H9 (cell line): ENCODE measurements around the gene ARVCF. TPM values are rescaled to one million over a fixed set of nuclear protein-coding genes. Genes with fewer than 3 reads are reported as not detected.

Experiments
- DNase-seq: peaks from one replicate; pipeline ENCODE4 v3.0.0-alpha.2; 2017
- H2AFZ ChIP-seq: one replicate; pipeline ENCODE4 v1.6.1; 2013; ENCODE audit warnings: mild to moderate bottlenecking, low read length, control low read depth, moderate library complexity
- H2AK5ac ChIP-seq: 2 replicates; pipeline ENCODE4 v1.6.1; 2013; ENCODE audit warnings: low read length, control low read depth, mixed read lengths; ENCODE audit not compliant: insufficient read length
- H2BK120ac ChIP-seq: one replicate; pipeline ENCODE4 v1.6.1; 2013; ENCODE audit warnings: low read depth, mild to moderate bottlenecking, low read length, control low read depth, inconsistent platforms; ENCODE audit not compliant: poor library complexity, severe bottlenecking
- H2BK12ac ChIP-seq: 2 replicates; pipeline ENCODE4 v1.6.1; 2013; ENCODE audit warnings: low read length, control low read depth, mixed read lengths, low read depth; ENCODE audit not compliant: insufficient read length
- H2BK15ac ChIP-seq: 2 replicates; pipeline ENCODE4 v1.6.1; 2013; ENCODE audit warnings: low read depth, low read length, control low read depth
- H2BK20ac ChIP-seq: one replicate; pipeline ENCODE4 v1.6.1; 2013; ENCODE audit warnings: low read depth, mild to moderate bottlenecking, low read length, control low read depth, inconsistent platforms; ENCODE audit not compliant: poor library complexity, severe bottlenecking
- H2BK5ac ChIP-seq: 2 replicates; pipeline ENCODE4 v1.6.1; 2013; ENCODE audit warnings: low read length, control low read depth, mixed read lengths; ENCODE audit not compliant: insufficient read length
- H3K14ac ChIP-seq: 2 replicates; pipeline ENCODE4 v1.6.1; 2013; ENCODE audit warnings: low read length, control low read depth; ENCODE audit not compliant: insufficient read depth
- H3K18ac ChIP-seq: 2 replicates; pipeline ENCODE4 v1.6.1; 2013; ENCODE audit warnings: low read depth, mild to moderate bottlenecking, mixed read lengths, low read length, control low read depth; ENCODE audit not compliant: insufficient read length
- H3K23ac ChIP-seq: 2 replicates; pipeline ENCODE4 v1.6.1; 2013; ENCODE audit warnings: low read length, control low read depth, mixed read lengths, low read depth; ENCODE audit not compliant: insufficient read length
- H3K23me2 ChIP-seq: 2 replicates; pipeline ENCODE4 v1.6.1; 2013; ENCODE audit warnings: low read depth, mild to moderate bottlenecking, mixed read lengths, low read length, control low read depth; ENCODE audit not compliant: insufficient read length, poor library complexity, severe bottlenecking
- H3K27ac ChIP-seq: 2 replicates; pipeline ENCODE4 v1.5.1; 2013; ENCODE audit warnings: low read length, control low read depth, mixed read lengths, low read depth; ENCODE audit not compliant: insufficient read length
- H3K27me3 ChIP-seq: 2 replicates; pipeline ENCODE4 v1.6.1; 2013; ENCODE audit warnings: low read length, control low read depth, inconsistent platforms; ENCODE audit not compliant: insufficient read depth
- H3K4ac ChIP-seq: 2 replicates; pipeline ENCODE4 v1.6.1; 2013; ENCODE audit warnings: low read depth, mild to moderate bottlenecking, control low read depth, inconsistent platforms, low read length, moderate library complexity
- H3K4me1 ChIP-seq: 2 replicates; pipeline ENCODE4 v1.6.1; 2013; ENCODE audit warnings: low read length, control low read depth, inconsistent platforms; ENCODE audit not compliant: insufficient read depth
- H3K4me2 ChIP-seq: 2 replicates; pipeline ENCODE4 v1.6.1; 2013; ENCODE audit warnings: low read length, control low read depth, mixed read lengths; ENCODE audit not compliant: insufficient read length, insufficient read depth
- H3K56ac ChIP-seq: 2 replicates; pipeline ENCODE4 v1.6.1; 2013; ENCODE audit warnings: low read depth, mild to moderate bottlenecking, mixed read lengths, low read length, control low read depth; ENCODE audit not compliant: insufficient read length
- H3K79me1 ChIP-seq: 2 replicates; pipeline ENCODE4 v1.6.1; 2013; ENCODE audit warnings: low read depth, mild to moderate bottlenecking, moderate library complexity, low read length, control low read depth, inconsistent platforms; ENCODE audit not compliant: insufficient read depth, poor library complexity, severe bottlenecking
- H3K79me2 ChIP-seq: 2 replicates; pipeline ENCODE4 v1.6.1; 2013; ENCODE audit warnings: low read length, control low read depth, inconsistent platforms; ENCODE audit not compliant: insufficient read depth
- H3K9ac ChIP-seq: 2 replicates; pipeline ENCODE4 v1.6.1; 2013; ENCODE audit warnings: low read length, control low read depth, mixed read lengths; ENCODE audit not compliant: insufficient read length; ENCODE audit errors: extremely low read depth
- H3K9me3 ChIP-seq: one replicate; pipeline ENCODE4 v1.6.1; 2013; ENCODE audit warnings: low read depth, low read length, inconsistent platforms; ENCODE audit not compliant: control insufficient read depth
- H3T11ph ChIP-seq: one replicate; pipeline ENCODE4 v1.6.1; 2013; ENCODE audit warnings: mild to moderate bottlenecking, low read length, control low read depth, inconsistent platforms
- H4K20me1 ChIP-seq: one replicate; pipeline ENCODE4 v1.6.1; 2013; ENCODE audit not compliant: control insufficient read depth, insufficient read length, insufficient read depth
- H4K5ac ChIP-seq: 2 replicates; pipeline ENCODE4 v1.6.1; 2013; ENCODE audit warnings: low read depth, mild to moderate bottlenecking, mixed read lengths, low read length, control low read depth; ENCODE audit not compliant: insufficient read length
- H4K8ac ChIP-seq: replicated peaks from 2 replicates; pipeline ENCODE4 v1.6.1; 2013; ENCODE audit warnings: low read length, control low read depth, mixed read lengths, low read depth; ENCODE audit not compliant: insufficient read length
- H4K91ac ChIP-seq: 2 replicates; pipeline ENCODE4 v1.6.1; 2013; ENCODE audit warnings: low read depth, mild to moderate bottlenecking, moderate library complexity, mixed read lengths, low read length, control low read depth; ENCODE audit not compliant: insufficient read length
- H3K27ac Mint-ChIP-seq, 3 experiments: 2 replicates in 2 of 3; 3 replicates in 1 of 3; pipeline ENCODE4 v1.8.0; 2020 to 2021; ENCODE audit warnings: mixed read lengths in 3 of 3, mild to moderate bottlenecking in 1 of 3, moderate library complexity in 1 of 3
- H3K27me3 Mint-ChIP-seq: 2 replicates; pipeline ENCODE4 v1.8.0; 2021; ENCODE audit warnings: low read depth, mild to moderate bottlenecking, moderate library complexity, mixed read lengths
- H3K36me3 Mint-ChIP-seq, 3 experiments: 2 replicates in 2 of 3; 3 replicates in 1 of 3; pipeline ENCODE4 v1.8.0; 2020 to 2021; ENCODE audit warnings: low read depth in 3 of 3, mixed read lengths in 3 of 3; ENCODE audit not compliant: insufficient read depth in 1 of 3
- H3K4me1 Mint-ChIP-seq, 2 experiments: 2 replicates each; pipeline ENCODE4 v1.8.0; 2020; ENCODE audit warnings: mixed read lengths in 2 of 2
- H3K4me3 Mint-ChIP-seq, 2 experiments: 2 replicates in 1 of 2; 3 replicates in 1 of 2; pipeline ENCODE4 v1.8.0; 2020 to 2021; ENCODE audit warnings: mild to moderate bottlenecking in 2 of 2, mixed read lengths in 2 of 2, moderate library complexity in 1 of 2
- H3K9me3 Mint-ChIP-seq, 2 experiments: 2 replicates in 1 of 2; 3 replicates in 1 of 2; pipeline ENCODE4 v1.8.0; 2020; ENCODE audit warnings: mild to moderate bottlenecking in 2 of 2, mixed read lengths in 2 of 2, moderate library complexity in 1 of 2
- CTCF ChIP-seq: fragments of 200-600 bp; sonication (generic); conservative IDR thresholded peaks from 3 replicates; pipeline ENCODE4 v1.8.0; 2021; ENCODE audit warnings: antibody characterized with exemption, mild to moderate bottlenecking
- WGBS: extraction: QIAGEN DNeasy Blood & Tissue Kit; methylation state at CpG from one replicate; pipeline ENCODE4 v1.1.7; 2013; ENCODE audit warnings: missing lambda C conversion rate, low lambda C conversion rate, mixed read lengths; ENCODE audit not compliant: insufficient read length; ENCODE audit errors: extremely low coverage; 5-methylcytosine and 5-hydroxymethylcytosine counted together
- total RNA-seq: library from RNA; stranded (reverse); gene quantifications from 2 replicates; pipeline ENCODE4 v1.2.1, GENCODE V29; 2021

ARVCF gene
- total RNA-seq, 1 experiment from 2014 or later, result 40.7 TPM

GRCh38 chr22:20062766-20063083 lies 46.1 kb upstream of the ARVCF start:
- Histone ChIP-seq H3K27me3 (no peaks in the 10 kb centered on the region), H3K27ac (no peak overlapping the region), H2BK5ac (no peak overlapping the region), H2AK5ac (no peak overlapping the region), H4K5ac (no peak overlapping the region), H3K4me1 (no peaks in the 10 kb centered on the region), H3K14ac (no peak overlapping the region), H3K23me2 (no peaks in the 10 kb centered on the region), H4K20me1 (no peaks in the 10 kb centered on the region), H3T11ph (no peak overlapping the region), H3K18ac (no peak overlapping the region), H3K56ac (no peak overlapping the region), H3K9me3 (no peaks in the 10 kb centered on the region), H2BK15ac (no peak overlapping the region), H2AFZ (no peak overlapping the region), H2BK20ac (no peak overlapping the region), H3K9ac (no peak overlapping the region), H3K4ac (no peak overlapping the region), H3K79me1 (no peaks in the 10 kb centered on the region), H2BK120ac (no peak overlapping the region), H4K8ac (no peak overlapping the region), H4K91ac (no peak overlapping the region), H2BK12ac (no peak overlapping the region), H3K4me2 (no peak overlapping the region), H3K79me2 (no peaks in the 10 kb centered on the region), H3K23ac (no peak overlapping the region)
- Mint-ChIP-seq H3K27ac (peak overlapping the region in 2 of 3 experiments; percentile 24 to 34; a peak in 1 of 7 replicates), H3K36me3 (peaks cover 0 to 3% (median 2%) of the 10 kb centered on the region in 3 experiments; a peak in 2 of 7 replicates), H3K4me3 (peak overlapping the region in 1 of 2 experiments; percentile 38; a peak in 1 of 5 replicates), H3K9me3 (no peaks in the 10 kb centered on the region), H3K27me3 (peaks cover 3% of the 10 kb centered on the region), H3K4me1 (no peaks in the 10 kb centered on the region)
- no peak for DNase-seq
- no peak for TF ChIP-seq CTCF
- no CpG with 5 or more reads among the region's 11 CpGs for WGBS
